ENCODE measurements around the gene ZNF516. TPM values are rescaled to one million over a fixed set of nuclear protein-coding genes. Genes with fewer than 3 reads are reported as not detected.

The ZNF516 gene
- total RNA-seq, 1 experiment from 2014 or later: 22.6 TPM

GRCh38 chr18:76350134-76351025, 144.7 kb downstream of the ZNF516 start:
- Histone ChIP-seq H4K5ac (ENCODE audit: insufficient read length, low read depth, low read length) (no peak overlapping the region), H2BK15ac (ENCODE audit: low read depth, low read length) (no peak overlapping the region), H4K20me1 (ENCODE audit: control insufficient read depth, insufficient read depth, insufficient read length) (no peaks in the 10 kb centered on the region), H3K18ac (ENCODE audit: insufficient read length, low read depth, low read length) (no peak overlapping the region), H2BK20ac (ENCODE audit: low read depth, low read length, poor library complexity, severe bottlenecking) (no peak overlapping the region), H4K8ac (replicated peaks; ENCODE audit: insufficient read length, low read depth, low read length) (no peak overlapping the region), H3K27me3 (ENCODE audit: insufficient read depth, low read length) (no peaks in the 10 kb centered on the region), H3K23me2 (ENCODE audit: insufficient read length, low read depth, low read length, poor library complexity, severe bottlenecking) (no peaks in the 10 kb centered on the region), H2BK120ac (ENCODE audit: low read depth, low read length, poor library complexity, severe bottlenecking) (no peak overlapping the region), H3K9me3 (ENCODE audit: control insufficient read depth, low read depth, low read length) (no peaks in the 10 kb centered on the region), H2AFZ (ENCODE audit: low read length) (no peak overlapping the region), H3K23ac (ENCODE audit: insufficient read length, low read depth, low read length) (no peak overlapping the region), H3K4ac (ENCODE audit: low read depth, low read length) (no peak overlapping the region), H3K4me1 (ENCODE audit: insufficient read depth, low read length) (no peaks in the 10 kb centered on the region; the same call in 1 of the 2 replicates), H3K9ac (ENCODE audit: extremely low read depth, insufficient read length, low read length) (no peak overlapping the region), H3K56ac (ENCODE audit: insufficient read length, low read depth, low read length) (no peak overlapping the region), H3K4me2 (ENCODE audit: insufficient read depth, insufficient read length, low read length) (no peak overlapping the region), H3K79me2 (ENCODE audit: insufficient read depth, low read length) (no peaks in the 10 kb centered on the region), H2BK5ac (ENCODE audit: insufficient read length, low read length) (no peak overlapping the region), H2AK5ac (ENCODE audit: insufficient read length, low read length) (no peak overlapping the region), H3K27ac (ENCODE audit: insufficient read length, low read depth, low read length) (no peak overlapping the region), H4K91ac (ENCODE audit: insufficient read length, low read depth, low read length) (no peak overlapping the region), H3K79me1 (ENCODE audit: insufficient read depth, low read depth, low read length, poor library complexity, severe bottlenecking) (no peaks in the 10 kb centered on the region), H3K14ac (ENCODE audit: insufficient read depth, low read length) (no peak overlapping the region), H3T11ph (ENCODE audit: low read length) (no peak overlapping the region), H2BK12ac (ENCODE audit: insufficient read length, low read depth, low read length) (no peak overlapping the region)
- no CpG with 5 or more reads among the region's 54 CpGs for WGBS (ENCODE audit: extremely low coverage, insufficient read length, low lambda C conversion rate)
- H3K36me3 Mint-ChIP-seq (ENCODE audit: insufficient read depth in 1 of 3, low read depth in 3 of 3): peaks cover 6 to 11% (median 7%) of the 10 kb centered on the region in 3 experiments
- peaks cover 3 to 9% of the 10 kb centered on the region in 2 experiments; a peak in 4 of 5 replicates for H3K9me3 Mint-ChIP-seq
- H3K4me1 Mint-ChIP-seq: peaks cover 9 to 13% of the 10 kb centered on the region in 2 experiments
- H3K27ac Mint-ChIP-seq: no peak overlapping the region
- TF ChIP-seq CTCF (conservative IDR thresholded peaks at IDR 0.05): no peak
- peaks cover 5% of the 10 kb centered on the region for H3K27me3 Mint-ChIP-seq (ENCODE audit: low read depth)
- H3K4me3 Mint-ChIP-seq: no peak overlapping the region
- peak; percentile 41 for DNase-seq

All from H9 (cell line).